Renal pelvis (tissue), 12 donors: ENCODE data around the gene RAB28. TPM values are rescaled to one million over a fixed set of nuclear protein-coding genes. Genes with fewer than 3 reads are reported as not detected.

Experiments
- DNase-seq: peaks from one replicate; pipeline ENCODE4 v3.0.0-alpha.2; 2013
- long read RNA-seq, 16 experiments: transcript quantifications; one replicate each; lab custom pipeline, GENCODE V29; 2026
- polyA plus RNA-seq, 3 donors: library from polyadenylated mRNA; unstranded; fragments of 120-200 nt; gene quantifications; one replicate each; pipeline ENCODE4 v1.2.1, GENCODE V29; 2013; ENCODE audit not compliant: insufficient read length in 3 of 3

Gene RAB28
- 10 to 100 TPM; 27.8 to 35.3 (median 33.7) TPM for polyA plus RNA-seq
- long read RNA-seq, donor 1, transcript RAB28-202 (7 exons, 1,715 nt) = major isoform, 10 of 17 reads
- long read RNA-seq, donor 1, partial matches to known transcripts = 5 of 17 reads
- long read RNA-seq, donor 1, other reads (novel, unspliced or antisense) = 0 of 17 reads
- long read RNA-seq, donor 2, transcript RAB28-202 (7 exons, 1,715 nt) = major isoform, 9 of 17 reads
- long read RNA-seq, donor 2, partial matches to known transcripts = 5 of 17 reads
- long read RNA-seq, donor 2, other reads (novel, unspliced or antisense) = 0 of 17 reads
- long read RNA-seq, donor 3, transcript RAB28-202 (7 exons, 1,715 nt) = major isoform, 11 of 14 reads
- long read RNA-seq, donor 3, partial matches to known transcripts = 0 of 14 reads
- long read RNA-seq, donor 3, other reads (novel, unspliced or antisense) = 0 of 14 reads
- long read RNA-seq, donor 4, transcript RAB28-202 (7 exons, 1,715 nt) = major isoform, 18 of 40 reads
- long read RNA-seq, donor 4, partial matches to known transcripts = 18 of 40 reads
- long read RNA-seq, donor 4, other reads (novel, unspliced or antisense) = 0 of 40 reads
- long read RNA-seq, donor 5, transcript RAB28-202 (7 exons, 1,715 nt) = major isoform, 6 of 8 reads
- long read RNA-seq, donor 5, partial matches to known transcripts = 0 of 8 reads
- long read RNA-seq, donor 5, other reads (novel, unspliced or antisense) = 0 of 8 reads
- long read RNA-seq, donor 6, transcript RAB28-202 (7 exons, 1,715 nt) = major isoform, 5 of 15 reads
- long read RNA-seq, donor 6, partial matches to known transcripts = 7 of 15 reads
- long read RNA-seq, donor 6, other reads (novel, unspliced or antisense) = 0 of 15 reads
- long read RNA-seq, donor 7, transcript RAB28-202 (7 exons, 1,715 nt) = major isoform, 7 of 19 reads
- long read RNA-seq, donor 7, partial matches to known transcripts = 9 of 19 reads
- long read RNA-seq, donor 7, other reads (novel, unspliced or antisense) = 0 of 19 reads
- long read RNA-seq, donor 8, partial matches to known transcripts = 0 of 6 reads
- long read RNA-seq, donor 8, other reads (novel, unspliced or antisense) = 0 of 6 reads
- long read RNA-seq, donor 9, transcript RAB28-202 (7 exons, 1,715 nt) = major isoform, 17 of 40 reads
- long read RNA-seq, donor 9, partial matches to known transcripts = 19 of 40 reads
- long read RNA-seq, donor 9, other reads (novel, unspliced or antisense) = 0 of 40 reads
- long read RNA-seq, donor 10, transcript RAB28-202 (7 exons, 1,715 nt) = major isoform, 6 of 19 reads
- long read RNA-seq, donor 10, partial matches to known transcripts = 7 of 19 reads
- long read RNA-seq, donor 10, other reads (novel, unspliced or antisense) = 0 of 19 reads
- long read RNA-seq, donor 11, transcript RAB28-202 (7 exons, 1,715 nt) = major isoform, 6 of 13 reads
- long read RNA-seq, donor 11, partial matches to known transcripts = 6 of 13 reads
- long read RNA-seq, donor 11, other reads (novel, unspliced or antisense) = 0 of 13 reads
- long read RNA-seq, donor 12, transcript RAB28-202 (7 exons, 1,715 nt) = major isoform, 11 of 37 reads
- long read RNA-seq, donor 12, partial matches to known transcripts = 20 of 37 reads
- long read RNA-seq, donor 12, other reads (novel, unspliced or antisense) = 0 of 37 reads
- long read RNA-seq, donor 13, partial matches to known transcripts = 0 of 4 reads
- long read RNA-seq, donor 13, other reads (novel, unspliced or antisense) = 0 of 4 reads
- long read RNA-seq, donor 14, transcript RAB28-202 (7 exons, 1,715 nt) = major isoform, 6 of 24 reads
- long read RNA-seq, donor 14, partial matches to known transcripts = 11 of 24 reads
- long read RNA-seq, donor 14, other reads (novel, unspliced or antisense) = 0 of 24 reads
- long read RNA-seq, donor 15, transcript RAB28-202 (7 exons, 1,715 nt) = major isoform, 20 of 52 reads
- long read RNA-seq, donor 15, partial matches to known transcripts = 30 of 52 reads
- long read RNA-seq, donor 15, other reads (novel, unspliced or antisense) = 0 of 52 reads
- long read RNA-seq, donor 16, transcript RAB28-202 (7 exons, 1,715 nt) = major isoform, 21 of 46 reads
- long read RNA-seq, donor 16, partial matches to known transcripts = 21 of 46 reads
- long read RNA-seq, donor 16, other reads (novel, unspliced or antisense) = 0 of 46 reads

- DNase-seq = peak; percentile 94
Observed at GRCh38 chr4:13484122-13484748, at the start of gene RAB28. Gene RAB28, minus strand, starts transcription at chr4:13484340.

- no peak for DNase-seq
Observed at GRCh38 chr4:13531625-13531998, 47.5 kb upstream of the RAB28 start.

- DNase-seq = no peak
Observed at GRCh38 chr4:13530823-13531624, 46.9 kb upstream of the RAB28 start.

- DNase-seq = no peak
Observed at GRCh38 chr4:13529128-13529919, 45.2 kb upstream of the RAB28 start.

GRCh38 chr4:13528821-13529127 lies 44.6 kb upstream of the RAB28 start:
- no peak for DNase-seq

- DNase-seq = no peak
Observed at GRCh38 chr4:13527981-13528820, 44.1 kb upstream of the RAB28 start.

GRCh38 chr4:13527192-13527980 lies 43.2 kb upstream of the RAB28 start:
- DNase-seq = no peak

GRCh38 chr4:13526658-13527057 lies 42.5 kb upstream of the RAB28 start:
- DNase-seq = no peak

GRCh38 chr4:13525606-13526281 lies 41.6 kb upstream of the RAB28 start:
- no peak for DNase-seq

GRCh38 chr4:13524504-13525243 lies 40.5 kb upstream of the RAB28 start:
- no peak for DNase-seq

GRCh38 chr4:13523591-13524503 lies 39.7 kb upstream of the RAB28 start:
- no peak for DNase-seq

- no peak for DNase-seq
Observed at GRCh38 chr4:13523105-13523477, 39.0 kb upstream of the RAB28 start.

GRCh38 chr4:13522282-13523104 lies 38.4 kb upstream of the RAB28 start:
- DNase-seq = no peak
